HEK293 (cell line): ENCODE data around the gene METTL23.

Experiments used
- FEZF1 ChIP-seq: fragments of 450-650 bp; formaldehyde crosslinking; IDR thresholded peaks from 2 replicates; pipeline ENCODE4 v1.5.1; 2016; ENCODE audit warnings: missing biosample characterization, missing genetic modification characterization
- GFI1B ChIP-seq: fragments of 450-650 bp; formaldehyde crosslinking; IDR thresholded peaks from 2 replicates; pipeline ENCODE4 v1.5.1; 2016; ENCODE audit warnings: missing biosample characterization, missing genetic modification characterization
- HOXC10 ChIP-seq: sonication (generic); formaldehyde crosslinking; IDR thresholded peaks from 2 replicates; pipeline ENCODE4 v1.8.1; 2023; ENCODE audit warnings: mild to moderate bottlenecking, missing genetic modification reagents
- IKZF3 ChIP-seq: fragments of 450-650 bp; IDR thresholded peaks from 2 replicates; pipeline ENCODE4 v1.5.0; 2018; ENCODE audit warnings: missing biosample characterization, mild to moderate bottlenecking, missing genetic modification characterization, moderate library complexity
- KLF1 ChIP-seq: fragments of 450-650 bp; formaldehyde crosslinking; IDR thresholded peaks from 2 replicates; pipeline ENCODE4 v1.5.1; 2016; ENCODE audit warnings: missing biosample characterization, missing genetic modification characterization
- KLF16 ChIP-seq: fragments of 450-650 bp; formaldehyde crosslinking; IDR thresholded peaks from 2 replicates; pipeline ENCODE4 v1.5.1; 2017; ENCODE audit warnings: missing biosample characterization, missing genetic modification characterization
- MYNN ChIP-seq: fragments of 450-650 bp; formaldehyde crosslinking; IDR thresholded peaks from 2 replicates; pipeline ENCODE4 v1.5.1; 2016; ENCODE audit warnings: missing biosample characterization, missing genetic modification characterization, borderline replicate concordance
- PRDM1 ChIP-seq: fragments of 450-650 bp; formaldehyde crosslinking; IDR thresholded peaks from 2 replicates; pipeline ENCODE4; 2016; ENCODE audit warnings: missing biosample characterization, missing genetic modification characterization
- RBAK ChIP-seq: fragments of 450-650 bp; formaldehyde crosslinking; IDR thresholded peaks from 2 replicates; pipeline ENCODE4 v1.5.1; 2016; ENCODE audit warnings: missing biosample characterization, missing genetic modification characterization
- SALL2 ChIP-seq: fragments of 450-650 bp; formaldehyde crosslinking; IDR thresholded peaks from 2 replicates; pipeline ENCODE4 v1.5.0; 2017; ENCODE audit warnings: missing biosample characterization, mild to moderate bottlenecking, missing genetic modification characterization, borderline replicate concordance
- SP2 ChIP-seq: fragments of 450-650 bp; formaldehyde crosslinking; IDR thresholded peaks from 2 replicates; pipeline ENCODE4 v1.5.1; 2016; ENCODE audit warnings: missing biosample characterization, missing genetic modification characterization
- ZBTB21 ChIP-seq: fragments of 450-650 bp; formaldehyde crosslinking; IDR thresholded peaks from 2 replicates; pipeline ENCODE4 v1.5.1; 2017; ENCODE audit warnings: missing biosample characterization, missing genetic modification characterization
- ZBTB8A ChIP-seq: fragments of 450-650 bp; formaldehyde crosslinking; IDR thresholded peaks from 2 replicates; pipeline ENCODE4 v1.5.1; 2016; ENCODE audit warnings: missing biosample characterization, missing genetic modification characterization
- ZFHX2 ChIP-seq: fragments of 450-650 bp; formaldehyde crosslinking; conservative IDR thresholded peaks from 2 replicates; pipeline ENCODE4 v1.5.1; 2016; ENCODE audit warnings: missing biosample characterization, missing genetic modification characterization
- ZFP41 ChIP-seq: fragments of 450-650 bp; formaldehyde crosslinking; IDR thresholded peaks from 2 replicates; pipeline ENCODE4 v1.5.1; 2016; ENCODE audit warnings: missing biosample characterization, missing genetic modification characterization, borderline replicate concordance
- ZFP69B ChIP-seq: fragments of 450-650 bp; formaldehyde crosslinking; IDR thresholded peaks from 2 replicates; pipeline ENCODE4 v1.5.1; 2016; ENCODE audit warnings: missing biosample characterization, missing genetic modification characterization
- ZNF138 ChIP-seq: fragments of 450-650 bp; formaldehyde crosslinking; IDR thresholded peaks from 2 replicates; pipeline ENCODE4 v1.5.1; 2016; ENCODE audit warnings: missing biosample characterization, missing genetic modification characterization, borderline replicate concordance
- ZNF140 ChIP-seq: fragments of 450-650 bp; formaldehyde crosslinking; IDR thresholded peaks from 2 replicates; pipeline ENCODE4 v1.5.1; 2016; ENCODE audit warnings: missing biosample characterization, missing genetic modification characterization
- ZNF146 ChIP-seq: fragments of 450-650 bp; formaldehyde crosslinking; IDR thresholded peaks from 2 replicates; pipeline ENCODE4 v1.5.1; 2016; ENCODE audit warnings: missing biosample characterization, missing genetic modification characterization
- ZNF214 ChIP-seq: fragments of 450-650 bp; formaldehyde crosslinking; IDR thresholded peaks from 2 replicates; pipeline ENCODE4 v1.5.1; 2017; ENCODE audit warnings: missing biosample characterization, mild to moderate bottlenecking, missing genetic modification characterization, borderline replicate concordance
- ZNF223 ChIP-seq: fragments of 450-650 bp; formaldehyde crosslinking; IDR thresholded peaks from 2 replicates; pipeline ENCODE4 v1.5.1; 2016; ENCODE audit warnings: missing biosample characterization, missing genetic modification characterization
- ZNF239 ChIP-seq: fragments of 450-650 bp; formaldehyde crosslinking; IDR thresholded peaks from 2 replicates; pipeline ENCODE4 v1.5.1; 2016; ENCODE audit warnings: missing biosample characterization, missing genetic modification characterization
- ZNF311 ChIP-seq: fragments of 450-650 bp; formaldehyde crosslinking; IDR thresholded peaks from 2 replicates; pipeline ENCODE4 v1.5.1; 2017; ENCODE audit warnings: missing biosample characterization, missing genetic modification characterization, borderline replicate concordance
- ZNF366 ChIP-seq: fragments of 450-650 bp; formaldehyde crosslinking; conservative IDR thresholded peaks from 2 replicates; pipeline ENCODE4 v1.5.1; 2016; ENCODE audit warnings: missing biosample characterization, missing genetic modification characterization
- ZNF394 ChIP-seq: fragments of 450-650 bp; formaldehyde crosslinking; IDR thresholded peaks from 2 replicates; pipeline ENCODE4 v1.5.1; 2016; ENCODE audit warnings: missing biosample characterization, missing genetic modification characterization, mild to moderate bottlenecking, moderate library complexity, borderline replicate concordance
- ZNF426 ChIP-seq: fragments of 450-650 bp; formaldehyde crosslinking; IDR thresholded peaks from 2 replicates; pipeline ENCODE4 v1.5.1; 2017; ENCODE audit warnings: missing biosample characterization, missing genetic modification characterization, mild to moderate bottlenecking, inconsistent platforms, moderate library complexity
- ZNF558 ChIP-seq: fragments of 450-650 bp; formaldehyde crosslinking; IDR thresholded peaks from 2 replicates; pipeline ENCODE4 v1.5.1; 2016; ENCODE audit warnings: missing biosample characterization, missing genetic modification characterization
- ZNF571 ChIP-seq: fragments of 450-650 bp; formaldehyde crosslinking; IDR thresholded peaks from 2 replicates; pipeline ENCODE4 v1.5.0; 2017; ENCODE audit warnings: missing biosample characterization, missing genetic modification characterization
- ZNF580 ChIP-seq: fragments of 450-650 bp; formaldehyde crosslinking; IDR thresholded peaks from 2 replicates; pipeline ENCODE4 v1.5.1; 2016; ENCODE audit warnings: missing biosample characterization, missing genetic modification characterization
- ZNF707 ChIP-seq: fragments of 450-650 bp; formaldehyde crosslinking; IDR thresholded peaks from 2 replicates; pipeline ENCODE4 v1.5.1; 2016; ENCODE audit warnings: missing biosample characterization, missing genetic modification characterization
- ZNF792 ChIP-seq: fragments of 450-650 bp; formaldehyde crosslinking; IDR thresholded peaks from 2 replicates; pipeline ENCODE4 v1.5.1; 2016; ENCODE audit warnings: missing biosample characterization, missing genetic modification characterization
- ZNF837 ChIP-seq: fragments of 450-650 bp; formaldehyde crosslinking; IDR thresholded peaks from 2 replicates; pipeline ENCODE4 v1.5.1; 2016; ENCODE audit warnings: missing biosample characterization, missing genetic modification characterization
- ZSCAN16 ChIP-seq: fragments of 450-650 bp; formaldehyde crosslinking; IDR thresholded peaks from 2 replicates; pipeline ENCODE4 v1.5.1; 2016; ENCODE audit warnings: missing biosample characterization, missing genetic modification characterization
- TF ChIP-seq, protein P1 (sequence below): fragments of 450-650 bp; formaldehyde crosslinking; IDR thresholded peaks from 2 replicates; pipeline ENCODE4 v1.5.1; 2016; ENCODE audit warnings: missing biosample characterization, missing genetic modification characterization
- TF ChIP-seq, protein P2 (sequence below): fragments of 450-650 bp; formaldehyde crosslinking; optimal IDR thresholded peaks from 2 replicates; pipeline ENCODE3; 2016; ENCODE audit warnings: missing biosample characterization, mild to moderate bottlenecking, missing genetic modification characterization
- TF ChIP-seq, protein P3 (sequence below): fragments of 450-650 bp; formaldehyde crosslinking; IDR thresholded peaks from 2 replicates; pipeline ENCODE4 v1.5.1; 2016; ENCODE audit warnings: missing biosample characterization, missing genetic modification characterization

The METTL23 gene

GRCh38 chr17:76726231-76726775 lies 336 bp upstream of the METTL23 start, which contains the start of gene JMJD6 (continued):
- no peak for TF ChIP-seq GFI1B (tag by site-specific recombination)
- TF ChIP-seq ZNF311 (tag by site-specific recombination): no peak
- no peak for TF ChIP-seq ZNF140
- peak; percentile 52; the same call in 1 of the 2 replicates for TF ChIP-seq KLF16 (tag by site-specific recombination)
- peak; percentile 100 for TF ChIP-seq ZBTB8A (tag by site-specific recombination)
- TF ChIP-seq ZNF580 (tag by site-specific recombination): no peak
- TF ChIP-seq ZSCAN16: no peak
- no peak for TF ChIP-seq RBAK (tag by site-specific recombination)
- TF ChIP-seq, protein P1, sequence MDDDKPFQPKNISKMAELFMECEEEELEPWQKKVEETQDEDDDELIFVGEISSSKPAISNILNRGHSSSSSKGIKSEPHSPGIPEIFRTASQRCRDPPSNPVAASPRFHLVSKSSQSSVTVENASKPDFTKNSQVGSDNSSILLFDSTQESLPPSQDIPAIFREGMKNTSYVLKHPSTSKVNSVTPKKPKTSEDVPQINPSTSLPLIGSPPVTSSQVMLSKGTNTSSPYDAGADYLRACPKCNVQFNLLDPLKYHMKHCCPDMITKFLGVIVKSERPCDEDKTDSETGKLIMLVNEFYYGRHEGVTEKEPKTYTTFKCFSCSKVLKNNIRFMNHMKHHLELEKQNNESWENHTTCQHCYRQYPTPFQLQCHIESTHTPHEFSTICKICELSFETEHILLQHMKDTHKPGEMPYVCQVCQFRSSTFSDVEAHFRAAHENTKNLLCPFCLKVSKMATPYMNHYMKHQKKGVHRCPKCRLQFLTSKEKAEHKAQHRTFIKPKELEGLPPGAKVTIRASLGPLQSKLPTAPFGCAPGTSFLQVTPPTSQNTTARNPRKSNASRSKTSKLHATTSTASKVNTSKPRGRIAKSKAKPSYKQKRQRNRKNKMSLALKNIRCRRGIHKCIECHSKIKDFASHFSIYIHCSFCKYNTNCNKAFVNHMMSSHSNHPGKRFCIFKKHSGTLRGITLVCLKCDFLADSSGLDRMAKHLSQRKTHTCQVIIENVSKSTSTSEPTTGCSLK (tag by site-specific recombination): no peak
- no peak for TF ChIP-seq ZNF558 (tag by site-specific recombination)
- no peak for TF ChIP-seq ZBTB21
- TF ChIP-seq ZNF707 (tag by site-specific recombination): no peak
- no peak; the same call in 1 of the 2 replicates for TF ChIP-seq ZNF223 (tag by site-specific recombination)
- TF ChIP-seq KLF1 (tag by site-specific recombination): peak; percentile 86
- TF ChIP-seq HOXC10 (CRISPR knock-in tag): no peak
- no peak for TF ChIP-seq ZNF239 (tag by site-specific recombination)
- TF ChIP-seq FEZF1: no peak; the same call in 1 of the 2 replicates
- no peak; the same call in 1 of the 2 replicates for TF ChIP-seq ZNF837 (tag by site-specific recombination)
- TF ChIP-seq ZNF792 (tag by site-specific recombination): 0 out of 2 replicates have a peak, but pooled peaks have one; percentile 9
- TF ChIP-seq, protein P2, sequence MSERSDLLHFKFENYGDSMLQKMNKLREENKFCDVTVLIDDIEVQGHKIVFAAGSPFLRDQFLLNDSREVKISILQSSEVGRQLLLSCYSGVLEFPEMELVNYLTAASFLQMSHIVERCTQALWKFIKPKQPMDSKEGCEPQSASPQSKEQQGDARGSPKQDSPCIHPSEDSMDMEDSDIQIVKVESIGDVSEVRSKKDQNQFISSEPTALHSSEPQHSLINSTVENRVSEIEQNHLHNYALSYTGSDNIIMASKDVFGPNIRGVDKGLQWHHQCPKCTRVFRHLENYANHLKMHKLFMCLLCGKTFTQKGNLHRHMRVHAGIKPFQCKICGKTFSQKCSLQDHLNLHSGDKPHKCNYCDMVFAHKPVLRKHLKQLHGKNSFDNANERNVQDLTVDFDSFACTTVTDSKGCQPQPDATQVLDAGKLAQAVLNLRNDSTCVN (tag by site-specific recombination): peak; percentile 87
- no peak for TF ChIP-seq ZFP41
- TF ChIP-seq MYNN (tag by site-specific recombination): peak; percentile 10; the same call in 1 of the 2 replicates
- no peak; the same call in 1 of the 2 replicates for TF ChIP-seq ZNF146 (tag by site-specific recombination)
- TF ChIP-seq ZNF366 (tag by site-specific recombination): no peak
- peak; percentile 95 for TF ChIP-seq SP2
- TF ChIP-seq ZFP69B (tag by site-specific recombination): no peak
- peak; percentile 75 for TF ChIP-seq IKZF3 (tag by site-specific recombination)
- no peak for TF ChIP-seq ZNF214 (tag by site-specific recombination)
- TF ChIP-seq ZNF394 (tag by site-specific recombination): peak; percentile 75; the same call in 1 of the 2 replicates
- TF ChIP-seq ZFHX2: peak; percentile 63
- no peak for TF ChIP-seq SALL2 (tag by site-specific recombination)
- no peak for TF ChIP-seq ZNF426
- TF ChIP-seq ZNF571 (tag by site-specific recombination): no peak
- TF ChIP-seq, protein P3, sequence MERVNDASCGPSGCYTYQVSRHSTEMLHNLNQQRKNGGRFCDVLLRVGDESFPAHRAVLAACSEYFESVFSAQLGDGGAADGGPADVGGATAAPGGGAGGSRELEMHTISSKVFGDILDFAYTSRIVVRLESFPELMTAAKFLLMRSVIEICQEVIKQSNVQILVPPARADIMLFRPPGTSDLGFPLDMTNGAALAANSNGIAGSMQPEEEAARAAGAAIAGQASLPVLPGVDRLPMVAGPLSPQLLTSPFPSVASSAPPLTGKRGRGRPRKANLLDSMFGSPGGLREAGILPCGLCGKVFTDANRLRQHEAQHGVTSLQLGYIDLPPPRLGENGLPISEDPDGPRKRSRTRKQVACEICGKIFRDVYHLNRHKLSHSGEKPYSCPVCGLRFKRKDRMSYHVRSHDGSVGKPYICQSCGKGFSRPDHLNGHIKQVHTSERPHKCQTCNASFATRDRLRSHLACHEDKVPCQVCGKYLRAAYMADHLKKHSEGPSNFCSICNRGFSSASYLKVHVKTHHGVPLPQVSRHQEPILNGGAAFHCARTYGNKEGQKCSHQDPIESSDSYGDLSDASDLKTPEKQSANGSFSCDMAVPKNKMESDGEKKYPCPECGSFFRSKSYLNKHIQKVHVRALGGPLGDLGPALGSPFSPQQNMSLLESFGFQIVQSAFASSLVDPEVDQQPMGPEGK (tag by site-specific recombination): peak; percentile 84
- no peak for TF ChIP-seq ZNF138 (tag by site-specific recombination)
- TF ChIP-seq PRDM1 (tag by site-specific recombination): no peak
